PFSK-1 (cell line): ENCODE data around the gene DGAT2.

Experiments
- FOXP2 ChIP-seq: optimal IDR thresholded peaks from 2 replicates; pipeline ENCODE3; 2011; ENCODE audit warnings: borderline replicate concordance, control low read depth, inconsistent platforms; ENCODE audit not compliant: insufficient read depth; ENCODE audit errors: extremely low read length, extremely low read depth
- POLR2AphosphoS5 ChIP-seq: IDR thresholded peaks from 2 replicates; pipeline ENCODE4 v1.6.1; 2012; ENCODE audit warnings: low read depth, mild to moderate bottlenecking, control low read depth, low read length, moderate library complexity
- SIN3A ChIP-seq: IDR thresholded peaks from 2 replicates; pipeline ENCODE4 v1.6.1; 2012; ENCODE audit warnings: mild to moderate bottlenecking, low read length, moderate library complexity, borderline replicate concordance; ENCODE audit not compliant: insufficient read depth
- TAF1 ChIP-seq: IDR thresholded peaks from 2 replicates; pipeline ENCODE4 v1.6.1; 2012; ENCODE audit warnings: low read length, control low read depth, borderline replicate concordance; ENCODE audit not compliant: insufficient read depth
- TF ChIP-seq, protein P1 (sequence below), 2 experiments: IDR thresholded peaks; 2 replicates each; pipeline versions ENCODE4 v1.6.1 to v1.8.0; 2011 to 2012; ENCODE audit warnings: low read depth in 2 of 2, low read length in 2 of 2, control low read depth in 1 of 2, inconsistent platforms in 1 of 2, mild to moderate bottlenecking in 1 of 2, moderate library complexity in 1 of 2; ENCODE audit not compliant: insufficient read depth in 1 of 2

DGAT2 gene

GRCh38 chr11:75836417-75836816 is 67.8 kb downstream of the DGAT2 start:
- TF ChIP-seq TAF1, result no peak
- TF ChIP-seq POLR2AphosphoS5, result no peak
- TF ChIP-seq SIN3A, result no peak
- TF ChIP-seq, protein P1, sequence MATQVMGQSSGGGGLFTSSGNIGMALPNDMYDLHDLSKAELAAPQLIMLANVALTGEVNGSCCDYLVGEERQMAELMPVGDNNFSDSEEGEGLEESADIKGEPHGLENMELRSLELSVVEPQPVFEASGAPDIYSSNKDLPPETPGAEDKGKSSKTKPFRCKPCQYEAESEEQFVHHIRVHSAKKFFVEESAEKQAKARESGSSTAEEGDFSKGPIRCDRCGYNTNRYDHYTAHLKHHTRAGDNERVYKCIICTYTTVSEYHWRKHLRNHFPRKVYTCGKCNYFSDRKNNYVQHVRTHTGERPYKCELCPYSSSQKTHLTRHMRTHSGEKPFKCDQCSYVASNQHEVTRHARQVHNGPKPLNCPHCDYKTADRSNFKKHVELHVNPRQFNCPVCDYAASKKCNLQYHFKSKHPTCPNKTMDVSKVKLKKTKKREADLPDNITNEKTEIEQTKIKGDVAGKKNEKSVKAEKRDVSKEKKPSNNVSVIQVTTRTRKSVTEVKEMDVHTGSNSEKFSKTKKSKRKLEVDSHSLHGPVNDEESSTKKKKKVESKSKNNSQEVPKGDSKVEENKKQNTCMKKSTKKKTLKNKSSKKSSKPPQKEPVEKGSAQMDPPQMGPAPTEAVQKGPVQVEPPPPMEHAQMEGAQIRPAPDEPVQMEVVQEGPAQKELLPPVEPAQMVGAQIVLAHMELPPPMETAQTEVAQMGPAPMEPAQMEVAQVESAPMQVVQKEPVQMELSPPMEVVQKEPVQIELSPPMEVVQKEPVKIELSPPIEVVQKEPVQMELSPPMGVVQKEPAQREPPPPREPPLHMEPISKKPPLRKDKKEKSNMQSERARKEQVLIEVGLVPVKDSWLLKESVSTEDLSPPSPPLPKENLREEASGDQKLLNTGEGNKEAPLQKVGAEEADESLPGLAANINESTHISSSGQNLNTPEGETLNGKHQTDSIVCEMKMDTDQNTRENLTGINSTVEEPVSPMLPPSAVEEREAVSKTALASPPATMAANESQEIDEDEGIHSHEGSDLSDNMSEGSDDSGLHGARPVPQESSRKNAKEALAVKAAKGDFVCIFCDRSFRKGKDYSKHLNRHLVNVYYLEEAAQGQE (IDR thresholded peaks at IDR 0.05; ENCODE audit: insufficient read depth in 1 of 2, low read depth in 2 of 2, low read length in 2 of 2), result no peak
- no peak for TF ChIP-seq FOXP2

DNA sequence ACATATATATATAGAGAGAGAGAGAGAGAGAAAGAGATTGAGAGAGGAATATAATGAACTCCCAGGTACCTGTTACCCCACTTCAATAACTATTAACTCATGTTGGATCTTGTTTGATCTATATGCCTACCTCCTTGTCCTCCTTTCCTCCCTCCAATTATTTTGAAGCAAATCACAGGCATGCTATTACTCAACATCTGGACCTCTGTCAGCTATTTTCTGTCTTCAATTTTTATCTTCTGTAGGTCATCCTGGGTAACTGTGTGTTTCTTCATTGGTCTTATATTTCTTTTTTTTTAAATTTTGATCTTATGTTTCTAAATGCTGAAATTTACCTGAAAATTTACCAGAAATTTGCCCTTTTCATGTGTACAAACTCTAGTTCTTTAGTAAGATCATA is 71.3 kb downstream of the DGAT2 start:
- TF ChIP-seq TAF1 (no peak), FOXP2 (no peak)

- TF ChIP-seq TAF1, result no peak
- TF ChIP-seq POLR2AphosphoS5, result no peak
- TF ChIP-seq, protein P1 (IDR thresholded peaks at IDR 0.05; ENCODE audit: insufficient read depth in 1 of 2, low read depth in 2 of 2, low read length in 2 of 2), result no peak
- TF ChIP-seq SIN3A, result no peak
- no peak for TF ChIP-seq FOXP2
Observed at GRCh38 chr11:75840522-75840921, 71.9 kb downstream of the DGAT2 start.

DNA sequence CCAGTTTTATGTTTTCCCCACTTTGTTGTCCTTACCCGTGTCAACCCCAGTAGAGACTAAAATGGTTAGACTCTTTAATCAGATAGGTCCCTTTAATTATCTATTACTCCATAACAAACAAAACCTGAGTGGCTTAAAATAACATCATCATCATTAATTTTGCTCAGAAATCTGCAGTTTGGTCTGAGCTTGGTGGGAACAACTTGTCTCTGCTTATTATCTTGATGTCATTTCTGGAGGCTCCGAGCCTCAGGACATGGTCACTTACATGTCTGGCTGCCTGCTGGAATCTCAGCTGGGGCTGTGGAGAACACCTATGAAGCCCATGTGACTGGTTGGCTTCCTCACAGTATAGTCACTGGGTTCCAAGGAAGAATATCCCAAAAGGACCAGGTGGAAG is 73.2 kb downstream of the DGAT2 start:
- TF ChIP-seq FOXP2 (no peak), TAF1 (no peak), SIN3A (no peak), POLR2AphosphoS5 (no peak)
- TF ChIP-seq, protein P1 (IDR thresholded peaks at IDR 0.05; ENCODE audit: insufficient read depth in 1 of 2, low read depth in 2 of 2, low read length in 2 of 2), result no peak

- TF ChIP-seq SIN3A, result no peak
- TF ChIP-seq, protein P1 (IDR thresholded peaks at IDR 0.05; ENCODE audit: insufficient read depth in 1 of 2, low read depth in 2 of 2, low read length in 2 of 2), result no peak
- no peak for TF ChIP-seq FOXP2
- no peak for TF ChIP-seq TAF1
- no peak for TF ChIP-seq POLR2AphosphoS5
Observed at GRCh38 chr11:75845324-75845723, 76.7 kb downstream of the DGAT2 start.
